Mesenchymal stem cell (in vitro differentiated cells and primary cell): ENCODE results near the gene MPRIP.

Experiments used
- DNase-seq: peaks from one replicate; pipeline ENCODE4 v3.0.0-alpha.2; 2013
- H2AFZ ChIP-seq: one replicate; pipeline ENCODE4 v1.6.1; 2013; ENCODE audit warnings: low read depth, mild to moderate bottlenecking, control low read depth, inconsistent platforms, low read length, moderate library complexity
- H2AK5ac ChIP-seq: 2 replicates; pipeline ENCODE4 v1.6.1; 2013; ENCODE audit warnings: low read length, moderate library complexity, mild to moderate bottlenecking, inconsistent platforms; ENCODE audit not compliant: severe bottlenecking
- H2BK120ac ChIP-seq: one replicate; pipeline ENCODE4 v1.6.1; 2013; ENCODE audit warnings: low read depth, mild to moderate bottlenecking, inconsistent platforms, low read length, moderate library complexity
- H2BK12ac ChIP-seq, 2 experiments: one replicate each; pipeline ENCODE4 v1.6.1; 2013; ENCODE audit warnings: inconsistent platforms in 2 of 2, low read length in 2 of 2, mild to moderate bottlenecking in 2 of 2, moderate library complexity in 2 of 2, control low read depth in 1 of 2
- H2BK15ac ChIP-seq: one replicate; pipeline ENCODE4 v1.6.1; 2013; ENCODE audit warnings: mild to moderate bottlenecking, low read depth, inconsistent platforms; ENCODE audit not compliant: poor library complexity, severe bottlenecking
- H2BK5ac ChIP-seq: 2 replicates; pipeline ENCODE4 v1.6.1; 2013; ENCODE audit warnings: low read depth, mild to moderate bottlenecking, low read length, control low read depth, inconsistent platforms; ENCODE audit not compliant: poor library complexity, severe bottlenecking
- H3K14ac ChIP-seq, 2 experiments: one replicate each; pipeline ENCODE4 v1.6.1; 2013; ENCODE audit warnings: inconsistent platforms in 2 of 2, low read length in 2 of 2, control low read depth in 1 of 2, mild to moderate bottlenecking in 1 of 2, moderate library complexity in 1 of 2
- H3K18ac ChIP-seq, 2 experiments: one replicate each; pipeline ENCODE4 v1.6.1; 2013; ENCODE audit warnings: inconsistent platforms in 2 of 2, low read length in 2 of 2, control low read depth in 1 of 2, low read depth in 1 of 2, mild to moderate bottlenecking in 1 of 2
- H3K23ac ChIP-seq, 2 experiments: one replicate each; pipeline ENCODE4 v1.6.1; 2013; ENCODE audit warnings: inconsistent platforms in 2 of 2, low read length in 2 of 2, mild to moderate bottlenecking in 2 of 2, moderate library complexity in 2 of 2, control low read depth in 1 of 2
- H3K27ac ChIP-seq: 2 replicates; pipeline ENCODE4 v1.5.1; 2013; ENCODE audit warnings: mild to moderate bottlenecking, moderate library complexity, low read length, control low read depth, inconsistent platforms; ENCODE audit not compliant: poor library complexity, severe bottlenecking
- H3K27me3 ChIP-seq, 2 experiments: 2 replicates each; pipeline versions ENCODE4 v1.6.1 to v1.7.0; 2013; ENCODE audit warnings: low read length in 2 of 2, mild to moderate bottlenecking in 2 of 2, moderate library complexity in 2 of 2, control low read depth in 1 of 2, inconsistent platforms in 1 of 2; ENCODE audit not compliant: control insufficient read depth in 1 of 2, insufficient read depth in 1 of 2
- H3K36me3 ChIP-seq, 2 experiments: 2 replicates each; pipeline versions ENCODE4 v1.6.1 to v1.7.0; 2013; ENCODE audit warnings: low read length in 2 of 2, control low read depth in 1 of 2, inconsistent platforms in 1 of 2, low read depth in 1 of 2, mild to moderate bottlenecking in 1 of 2; ENCODE audit not compliant: insufficient read depth in 2 of 2, control insufficient read depth in 1 of 2
- H3K4ac ChIP-seq, 2 experiments: one replicate each; pipeline ENCODE4 v1.6.1; 2013; ENCODE audit warnings: inconsistent platforms in 2 of 2, low read length in 2 of 2, mild to moderate bottlenecking in 2 of 2, moderate library complexity in 2 of 2, control low read depth in 1 of 2, low read depth in 1 of 2
- H3K4me1 ChIP-seq: 2 replicates; pipeline ENCODE4 v1.6.1; 2013; ENCODE audit warnings: low read depth, low read length, control low read depth; ENCODE audit not compliant: control insufficient read depth, insufficient read depth
- H3K4me2 ChIP-seq: 2 replicates; pipeline ENCODE4 v1.6.1; 2013; ENCODE audit warnings: low read length, mild to moderate bottlenecking, inconsistent platforms; ENCODE audit not compliant: poor library complexity, severe bottlenecking
- H3K4me3 ChIP-seq, 2 experiments: 2 replicates each; pipeline versions ENCODE4 v1.5.1 to v1.7.0; 2013; ENCODE audit warnings: low read length in 2 of 2, mild to moderate bottlenecking in 2 of 2, control low read depth in 1 of 2, low read depth in 1 of 2; ENCODE audit not compliant: insufficient read depth in 1 of 2
- H3K79me1 ChIP-seq: replicated peaks from 2 replicates; pipeline ENCODE4 v1.6.1; 2013; ENCODE audit warnings: mild to moderate bottlenecking, control low read depth, low read length, inconsistent platforms; ENCODE audit not compliant: poor library complexity, severe bottlenecking
- H3K9ac ChIP-seq: 2 replicates; pipeline ENCODE4 v1.7.0; 2013; ENCODE audit warnings: mild to moderate bottlenecking, low read length, moderate library complexity
- H3K9me3 ChIP-seq: 2 replicates; pipeline ENCODE4 v1.7.0; 2013; ENCODE audit warnings: mild to moderate bottlenecking, low read length; ENCODE audit not compliant: control insufficient read depth
- H4K8ac ChIP-seq: one replicate; pipeline ENCODE4 v1.6.1; 2013; ENCODE audit warnings: inconsistent platforms, mild to moderate bottlenecking, low read length, moderate library complexity
- H4K91ac ChIP-seq: one replicate; pipeline ENCODE4 v1.6.1; 2013; ENCODE audit warnings: mild to moderate bottlenecking, low read length, inconsistent platforms
- WGBS: methylation state at CpG from one replicate; pipeline ENCODE4 v1.1.7; 2013; ENCODE audit warnings: mixed read lengths; 5-methylcytosine and 5-hydroxymethylcytosine counted together

MPRIP gene

DNA sequence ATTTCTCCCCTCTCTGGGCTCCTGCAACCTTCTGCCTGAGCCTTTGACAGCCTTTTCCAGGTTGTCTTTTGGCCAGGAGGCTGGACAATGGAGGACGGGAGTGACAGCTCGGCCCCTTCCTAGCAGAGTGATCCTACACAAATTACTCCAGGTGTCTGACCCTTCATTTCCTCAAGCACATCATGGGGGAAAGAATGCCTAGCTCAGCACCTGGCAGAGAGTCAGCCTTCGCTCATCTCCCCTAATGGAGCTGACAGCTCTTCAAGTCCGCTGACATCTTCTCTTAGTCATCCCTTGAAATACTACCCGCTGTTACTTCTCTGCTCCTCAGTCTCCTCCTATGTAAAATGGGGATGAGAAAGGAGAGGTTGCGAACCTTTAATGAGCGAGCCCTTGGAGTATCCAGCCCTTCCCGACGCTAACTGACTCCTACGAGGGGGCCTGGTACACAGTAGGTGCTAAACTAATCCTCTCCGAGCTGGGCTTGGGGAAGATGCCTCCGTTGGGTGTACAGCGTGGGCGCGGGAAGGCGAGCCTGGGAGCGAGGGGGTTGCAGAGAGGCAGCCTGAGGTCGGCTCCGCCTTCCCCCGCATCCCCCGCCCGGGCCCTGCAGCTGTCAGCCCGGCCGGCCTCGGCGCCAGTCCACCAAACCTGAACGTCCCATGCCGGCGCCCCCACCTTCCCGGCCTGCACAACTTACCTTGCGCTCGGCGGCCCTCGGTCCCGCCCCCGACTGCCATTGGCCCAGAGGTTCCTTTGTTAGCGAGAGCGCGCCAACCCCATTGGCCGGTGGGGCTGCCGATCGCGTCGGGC, 480 bp upstream of the MPRIP start:
- Histone ChIP-seq H3K14ac (peak overlapping the region in 1 of 2 experiments; percentile 10), H2BK5ac (peak overlapping the region; percentile 68), H3K9ac (peak overlapping the region; percentile 67), H3K9me3 (no peaks in the 10 kb centered on the region), H2BK120ac (peak overlapping the region; percentile 68), H4K91ac (no peak overlapping the region), H3K4me2 (peak overlapping the region; percentile 96), H2BK12ac (peak overlapping the region; percentile 62 to 95), H3K27ac (peak overlapping the region; percentile 52), H4K8ac (peak overlapping the region; percentile 90), H2BK15ac (peak overlapping the region; percentile 57), H3K79me1 (peaks cover 2% of the 10 kb centered on the region), H3K4me1 (peaks cover 19% of the 10 kb centered on the region), H3K4me3 (peak overlapping the region; percentile 59 to 81), H3K18ac (peak overlapping the region; percentile 84 to 91), H2AFZ (peak overlapping the region; percentile 90), H3K36me3 (no peaks in the 10 kb centered on the region), H2AK5ac (no peak overlapping the region), H3K27me3 (no peaks in the 10 kb centered on the region), H3K4ac (peak overlapping the region; percentile 46 to 92), H3K23ac (peak overlapping the region in 1 of 2 experiments; percentile 29)
- DNase-seq, result peak; percentile 94
- WGBS, result 8% methylated on average over 20 of the region's 44 CpGs

GRCh38 chr17:17042851-17043460, 699 bp downstream of the MPRIP start:
- H3K9ac ChIP-seq, result peak overlapping the region; percentile 94
- peak overlapping the region; percentile 1 to 69 for H3K18ac ChIP-seq
- H3K27me3 ChIP-seq, result no peaks in the 10 kb centered on the region
- H3K27ac ChIP-seq, result peak overlapping the region; percentile 59
- H3K36me3 ChIP-seq, result peaks cover 0 to 3% of the 10 kb centered on the region in 2 experiments
- whole genome bisulfite sequencing, result under 1% methylated on average over 36 of the region's 37 CpGs
- H2AK5ac ChIP-seq, result no peak overlapping the region
- H2AFZ ChIP-seq, result no peak overlapping the region
- peak; percentile 67 for DNase-seq
- peak overlapping the region in 1 of 2 experiments; percentile 79 for H3K14ac ChIP-seq
- H3K23ac ChIP-seq, result peak overlapping the region in 1 of 2 experiments; percentile 67
- no peaks in the 10 kb centered on the region for H3K9me3 ChIP-seq
- H3K4me3 ChIP-seq, result peak overlapping the region; percentile 74 to 97
- peak overlapping the region; percentile 36 for H2BK120ac ChIP-seq
- H2BK15ac ChIP-seq, result no peak overlapping the region
- no peak overlapping the region for H4K91ac ChIP-seq
- H2BK5ac ChIP-seq, result no peak overlapping the region
- peak overlapping the region; percentile 9 to 78 for H3K4ac ChIP-seq
- H3K4me1 ChIP-seq, result peaks cover 19% of the 10 kb centered on the region
- H4K8ac ChIP-seq, result no peak overlapping the region
- H3K4me2 ChIP-seq, result peak overlapping the region; percentile 97
- H3K79me1 ChIP-seq, result peaks cover 2% of the 10 kb centered on the region
- peak overlapping the region in 1 of 2 experiments; percentile 29 for H2BK12ac ChIP-seq

DNA sequence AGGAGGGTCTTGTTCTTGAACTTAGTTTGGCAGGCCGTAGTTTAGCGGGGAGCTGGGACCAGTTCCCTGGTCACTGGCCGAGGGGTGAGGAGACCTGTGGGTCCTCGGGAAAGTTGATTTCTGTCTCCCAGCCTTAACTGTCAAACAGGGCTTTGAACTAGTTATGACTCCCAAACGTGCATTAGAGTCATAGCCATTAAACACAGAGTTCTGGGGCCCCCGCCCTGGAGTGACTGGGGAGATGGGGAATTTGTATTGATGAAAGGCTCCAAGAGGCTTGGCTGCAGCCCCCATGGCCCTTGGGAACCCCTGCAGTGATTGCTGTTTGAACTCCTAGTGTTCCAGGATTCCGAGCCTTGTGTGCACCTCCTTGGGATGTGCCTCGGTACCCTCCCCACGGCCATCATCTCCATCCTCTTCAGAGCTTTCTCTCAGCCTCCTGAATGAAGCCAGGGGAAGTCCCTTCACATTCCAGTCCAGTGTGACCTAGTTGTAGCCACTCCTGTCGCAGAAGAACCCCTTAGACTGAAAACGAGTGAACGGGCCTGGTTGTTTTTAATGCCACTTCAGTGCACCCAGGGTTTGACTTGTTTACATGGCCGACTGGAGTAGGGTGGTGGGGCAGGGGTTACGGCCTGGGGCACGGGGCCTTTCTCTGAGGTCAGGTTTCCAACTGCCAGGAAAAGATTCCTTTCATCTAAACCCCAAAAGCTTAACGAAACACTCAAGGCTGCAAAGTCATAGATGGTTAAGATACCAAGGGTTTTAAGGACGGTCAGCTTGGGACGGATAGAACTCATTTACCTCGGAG, 1.4 kb downstream of the MPRIP start:
- Histone ChIP-seq H2BK15ac (peak overlapping the region; percentile 57), H3K27me3 (no peaks in the 10 kb centered on the region), H2AK5ac (no peak overlapping the region), H3K14ac (peak overlapping the region in 1 of 2 experiments; percentile 79), H3K4ac (peak overlapping the region; percentile 9 to 78), H3K9me3 (no peaks in the 10 kb centered on the region), H3K27ac (peak overlapping the region; percentile 59), H2AFZ (no peak overlapping the region), H3K9ac (peak overlapping the region; percentile 94), H4K91ac (no peak overlapping the region), H3K23ac (peak overlapping the region in 1 of 2 experiments; percentile 67), H4K8ac (no peak overlapping the region), H2BK5ac (no peak overlapping the region), H3K79me1 (peaks cover 2% of the 10 kb centered on the region), H2BK120ac (peak overlapping the region; percentile 21), H3K4me2 (peak overlapping the region; percentile 97), H3K18ac (peak overlapping the region; percentile 13 to 69), H3K4me3 (peak overlapping the region; percentile 74 to 97), H3K36me3 (peaks cover 0 to 3% of the 10 kb centered on the region in 2 experiments), H3K4me1 (peaks cover 19% of the 10 kb centered on the region), H2BK12ac (peak overlapping the region in 1 of 2 experiments; percentile 29)
- DNase-seq, result peak; percentile 53
- WGBS, result 8% methylated on average over 17 of the region's 19 CpGs
